HEK293 (cell line): ENCODE data around the gene SPTBN1.
A peak's percentile ranks its signal among the peaks of the same experiment; 100 is the strongest.

Experiments used
- CTCF ChIA-PET: fragments of 350-600 bp; formaldehyde crosslinking; extraction: SDS; loops from one replicate; lab custom pipeline; 2021; ENCODE audit warnings: antibody characterized with exemption; lab: Yijun Ruan, JAX
- POLR2A ChIA-PET: fragments of 300-600 bp; formaldehyde crosslinking; extraction: SDS; loops from one replicate; lab custom pipeline; 2020; ENCODE audit warnings: antibody characterized with exemption, inconsistent platforms; lab: Yijun Ruan, JAX
- H3K27ac ChIP-seq: fragments of 200-500 bp; sonication (Bioruptor generic); 2 replicates; pipeline ENCODE4 v1.5.1; 2014; ENCODE audit warnings: low read depth, low read length, control low read depth, inconsistent platforms; ENCODE audit errors: extremely low read depth
- H3K36me3 ChIP-seq, 2 experiments: fragments of 200-500 bp in 1 of 2; sonication (Bioruptor generic) in 1 of 2; 1 replicate in 1 of 2; 2 replicates in 1 of 2; pipeline ENCODE4 v1.5.1; 2014 to 2017; ENCODE audit warnings: inconsistent platforms in 2 of 2, low read length in 2 of 2; ENCODE audit not compliant: control insufficient read depth in 2 of 2, insufficient read depth in 1 of 2
- H3K4me1 ChIP-seq: fragments of 200-500 bp; sonication (Bioruptor generic); 2 replicates; pipeline ENCODE4 v1.5.1; 2014; ENCODE audit warnings: mild to moderate bottlenecking, low read length, inconsistent platforms; ENCODE audit not compliant: control insufficient read depth, insufficient read depth
- H3K4me3 ChIP-seq: 2 replicates; pipeline ENCODE4 v1.5.1; 2011; ENCODE audit warnings: low read depth, mild to moderate bottlenecking, control low read depth, low read length, moderate library complexity
- H3K9me3 ChIP-seq: fragments of 200-500 bp; sonication (Bioruptor generic); 2 replicates; pipeline ENCODE4 v1.5.1; 2014; ENCODE audit warnings: low read depth, low read length, inconsistent platforms; ENCODE audit not compliant: control insufficient read depth, insufficient read depth
- EGR2 ChIP-seq: fragments of 450-650 bp; formaldehyde crosslinking; IDR thresholded peaks from 2 replicates; pipeline ENCODE4 v1.5.1; 2016; ENCODE audit warnings: low read depth, missing biosample characterization, missing genetic modification characterization
- MYNN ChIP-seq: fragments of 450-650 bp; formaldehyde crosslinking; IDR thresholded peaks from 2 replicates; pipeline ENCODE4 v1.5.1; 2016; ENCODE audit warnings: missing biosample characterization, missing genetic modification characterization, borderline replicate concordance
- ZFHX2 ChIP-seq: fragments of 450-650 bp; formaldehyde crosslinking; conservative IDR thresholded peaks from 2 replicates; pipeline ENCODE4 v1.5.1; 2016; ENCODE audit warnings: missing biosample characterization, missing genetic modification characterization
- ZNF16 ChIP-seq: fragments of 450-650 bp; formaldehyde crosslinking; IDR thresholded peaks from 2 replicates; pipeline ENCODE4 v1.5.1; 2016; ENCODE audit warnings: low read depth, missing biosample characterization, missing genetic modification characterization
- ZNF175 ChIP-seq: fragments of 450-650 bp; formaldehyde crosslinking; IDR thresholded peaks from 2 replicates; pipeline ENCODE4 v1.5.1; 2016; ENCODE audit warnings: missing biosample characterization, missing genetic modification characterization
- ZNF24 ChIP-seq: fragments of 450-650 bp; formaldehyde crosslinking; IDR thresholded peaks from 2 replicates; pipeline ENCODE4 v1.5.1; 2016; ENCODE audit warnings: missing biosample characterization, missing genetic modification characterization
- ZNF302 ChIP-seq: fragments of 450-650 bp; formaldehyde crosslinking; IDR thresholded peaks from 2 replicates; pipeline ENCODE4 v1.5.1; 2016; ENCODE audit warnings: missing biosample characterization, missing genetic modification characterization, low read depth
- ZNF341 ChIP-seq: fragments of 450-650 bp; formaldehyde crosslinking; IDR thresholded peaks from 2 replicates; pipeline ENCODE4; 2016; ENCODE audit warnings: low read depth, missing biosample characterization, missing genetic modification characterization
- ZNF514 ChIP-seq: fragments of 450-650 bp; formaldehyde crosslinking; IDR thresholded peaks from 2 replicates; pipeline ENCODE4 v1.5.1; 2016; ENCODE audit warnings: missing biosample characterization, missing genetic modification characterization
- ZNF529 ChIP-seq: fragments of 450-650 bp; formaldehyde crosslinking; IDR thresholded peaks from 2 replicates; pipeline ENCODE4 v1.5.1; 2017; ENCODE audit warnings: missing genetic modification characterization, missing biosample characterization; ENCODE audit not compliant: insufficient replicate concordance
- ZNF596 ChIP-seq: fragments of 450-650 bp; IDR thresholded peaks from 2 replicates; pipeline ENCODE4 v1.5.0; 2018; ENCODE audit warnings: missing biosample characterization, mild to moderate bottlenecking, missing genetic modification characterization, moderate library complexity
- ZNF600 ChIP-seq: fragments of 450-650 bp; formaldehyde crosslinking; IDR thresholded peaks from 2 replicates; pipeline ENCODE4 v1.5.1; 2016; ENCODE audit warnings: missing biosample characterization, missing genetic modification characterization
- ZNF629 ChIP-seq: fragments of 450-650 bp; formaldehyde crosslinking; IDR thresholded peaks from 2 replicates; pipeline ENCODE4 v1.5.1; 2017; ENCODE audit warnings: missing biosample characterization, missing genetic modification characterization
- ZNF670 ChIP-seq: fragments of 450-650 bp; formaldehyde crosslinking; IDR thresholded peaks from 2 replicates; pipeline ENCODE4 v1.5.1; 2016; ENCODE audit warnings: missing biosample characterization, missing genetic modification characterization, low read depth
- ZNF747 ChIP-seq: fragments of 450-650 bp; formaldehyde crosslinking; IDR thresholded peaks from 2 replicates; pipeline ENCODE4 v1.5.1; 2016; ENCODE audit warnings: missing biosample characterization, missing genetic modification characterization
- ZSCAN30 ChIP-seq: fragments of 450-650 bp; IDR thresholded peaks from 2 replicates; pipeline ENCODE4 v1.5.1; 2018; ENCODE audit warnings: missing biosample characterization, mild to moderate bottlenecking, missing genetic modification characterization, moderate library complexity
- TF ChIP-seq, protein P1 (sequence below): fragments of 450-650 bp; formaldehyde crosslinking; conservative IDR thresholded peaks from 2 replicates; pipeline ENCODE4 v1.5.1; 2016; ENCODE audit warnings: low read depth, missing biosample characterization, missing genetic modification characterization
- TF ChIP-seq, protein P2 (sequence below): fragments of 450-650 bp; formaldehyde crosslinking; IDR thresholded peaks from 2 replicates; pipeline ENCODE4 v1.5.1; 2017; ENCODE audit warnings: missing biosample characterization, missing genetic modification characterization
- TF ChIP-seq, protein P3 (sequence below): fragments of 450-650 bp; formaldehyde crosslinking; IDR thresholded peaks from 2 replicates; pipeline ENCODE4 v1.5.1; 2016; ENCODE audit warnings: missing biosample characterization, missing genetic modification characterization, borderline replicate concordance
- TF ChIP-seq, protein P4 (sequence below): fragments of 450-650 bp; formaldehyde crosslinking; IDR thresholded peaks from 2 replicates; pipeline ENCODE4 v1.5.1; 2016; ENCODE audit warnings: missing biosample characterization, missing genetic modification characterization

Gene SPTBN1

DNA sequence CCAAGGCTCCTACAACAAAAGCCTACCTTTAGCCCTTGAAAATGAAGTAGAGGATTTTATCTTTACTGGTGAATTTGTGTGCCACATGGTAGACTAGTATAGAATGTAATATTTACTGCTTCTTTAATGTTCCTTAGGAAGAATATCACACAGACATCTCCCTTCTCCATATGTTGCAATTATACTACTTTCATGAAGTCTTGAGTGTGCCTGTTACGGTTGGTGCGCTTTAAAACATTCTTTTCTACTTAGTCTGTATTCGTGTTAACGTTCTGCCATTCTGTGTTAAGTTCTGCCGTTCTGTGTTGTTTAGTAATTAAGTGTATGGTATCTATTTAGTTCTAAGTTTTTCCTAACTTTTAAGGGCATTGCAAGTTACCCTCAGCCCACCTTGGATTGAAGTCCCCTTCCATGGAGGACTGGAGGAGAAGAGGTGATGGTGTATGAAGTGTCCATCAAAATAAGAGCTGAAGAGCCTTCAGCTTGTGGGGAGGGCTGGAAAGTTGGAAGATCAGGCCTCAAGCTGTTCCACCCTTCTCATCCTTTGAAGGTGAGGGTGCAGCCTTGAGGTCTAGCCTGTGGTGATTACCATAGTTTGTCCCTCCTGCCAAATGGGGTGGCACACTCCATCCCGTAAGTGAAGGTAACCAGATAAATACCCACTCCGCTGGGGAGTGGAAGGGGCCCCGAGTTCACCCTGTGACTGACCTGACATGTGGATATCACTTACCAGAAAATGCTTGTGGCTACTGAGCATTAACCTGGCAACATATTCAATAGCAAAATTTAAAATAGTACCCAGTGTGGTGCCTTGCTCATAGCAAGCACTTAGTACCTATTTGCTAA, 131.3 kb downstream of the SPTBN1 start:
- ChIA-PET POLR2A (no interaction called here), CTCF (interaction anchor here (1.2 kb wide), 1 partner anchor 16 kb away, joined by 3 read pairs; no protein-coding TSS in a partner anchor)
- H3K9me3 ChIP-seq: no peaks in the 10 kb centered on the region
- no peak overlapping the region for H3K27ac ChIP-seq
- TF ChIP-seq ZNF670: no peak
- TF ChIP-seq, protein P1, sequence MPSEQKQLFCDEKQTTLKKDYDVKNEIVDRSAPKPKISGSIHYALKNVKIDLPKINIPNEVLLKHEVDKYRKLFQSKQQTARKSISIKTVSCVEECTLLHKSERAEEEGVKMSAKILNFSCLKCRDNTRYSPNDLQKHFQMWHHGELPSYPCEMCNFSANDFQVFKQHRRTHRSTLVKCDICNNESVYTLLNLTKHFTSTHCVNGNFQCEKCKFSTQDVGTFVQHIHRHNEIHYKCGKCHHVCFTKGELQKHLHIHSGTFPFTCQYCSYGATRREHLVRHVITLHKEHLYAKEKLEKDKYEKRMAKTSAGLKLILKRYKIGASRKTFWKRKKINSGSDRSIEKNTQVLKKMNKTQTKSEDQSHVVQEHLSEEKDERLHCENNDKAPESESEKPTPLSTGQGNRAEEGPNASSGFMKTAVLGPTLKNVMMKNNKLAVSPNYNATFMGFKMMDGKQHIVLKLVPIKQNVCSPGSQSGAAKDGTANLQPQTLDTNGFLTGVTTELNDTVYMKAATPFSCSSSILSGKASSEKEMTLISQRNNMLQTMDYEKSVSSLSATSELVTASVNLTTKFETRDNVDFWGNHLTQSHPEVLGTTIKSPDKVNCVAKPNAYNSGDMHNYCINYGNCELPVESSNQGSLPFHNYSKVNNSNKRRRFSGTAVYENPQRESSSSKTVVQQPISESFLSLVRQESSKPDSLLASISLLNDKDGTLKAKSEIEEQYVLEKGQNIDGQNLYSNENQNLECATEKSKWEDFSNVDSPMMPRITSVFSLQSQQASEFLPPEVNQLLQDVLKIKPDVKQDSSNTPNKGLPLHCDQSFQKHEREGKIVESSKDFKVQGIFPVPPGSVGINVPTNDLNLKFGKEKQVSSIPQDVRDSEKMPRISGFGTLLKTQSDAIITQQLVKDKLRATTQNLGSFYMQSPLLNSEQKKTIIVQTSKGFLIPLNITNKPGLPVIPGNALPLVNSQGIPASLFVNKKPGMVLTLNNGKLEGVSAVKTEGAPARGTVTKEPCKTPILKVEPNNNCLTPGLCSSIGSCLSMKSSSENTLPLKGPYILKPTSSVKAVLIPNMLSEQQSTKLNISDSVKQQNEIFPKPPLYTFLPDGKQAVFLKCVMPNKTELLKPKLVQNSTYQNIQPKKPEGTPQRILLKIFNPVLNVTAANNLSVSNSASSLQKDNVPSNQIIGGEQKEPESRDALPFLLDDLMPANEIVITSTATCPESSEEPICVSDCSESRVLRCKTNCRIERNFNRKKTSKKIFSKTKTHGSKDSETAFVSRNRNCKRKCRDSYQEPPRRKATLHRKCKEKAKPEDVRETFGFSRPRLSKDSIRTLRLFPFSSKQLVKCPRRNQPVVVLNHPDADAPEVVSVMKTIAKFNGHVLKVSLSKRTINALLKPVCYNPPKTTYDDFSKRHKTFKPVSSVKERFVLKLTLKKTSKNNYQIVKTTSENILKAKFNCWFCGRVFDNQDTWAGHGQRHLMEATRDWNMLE: no peak
- TF ChIP-seq ZNF175 (tag by site-specific recombination): no peak
- no peak for TF ChIP-seq ZNF747 (tag by site-specific recombination)
- TF ChIP-seq, protein P2, sequence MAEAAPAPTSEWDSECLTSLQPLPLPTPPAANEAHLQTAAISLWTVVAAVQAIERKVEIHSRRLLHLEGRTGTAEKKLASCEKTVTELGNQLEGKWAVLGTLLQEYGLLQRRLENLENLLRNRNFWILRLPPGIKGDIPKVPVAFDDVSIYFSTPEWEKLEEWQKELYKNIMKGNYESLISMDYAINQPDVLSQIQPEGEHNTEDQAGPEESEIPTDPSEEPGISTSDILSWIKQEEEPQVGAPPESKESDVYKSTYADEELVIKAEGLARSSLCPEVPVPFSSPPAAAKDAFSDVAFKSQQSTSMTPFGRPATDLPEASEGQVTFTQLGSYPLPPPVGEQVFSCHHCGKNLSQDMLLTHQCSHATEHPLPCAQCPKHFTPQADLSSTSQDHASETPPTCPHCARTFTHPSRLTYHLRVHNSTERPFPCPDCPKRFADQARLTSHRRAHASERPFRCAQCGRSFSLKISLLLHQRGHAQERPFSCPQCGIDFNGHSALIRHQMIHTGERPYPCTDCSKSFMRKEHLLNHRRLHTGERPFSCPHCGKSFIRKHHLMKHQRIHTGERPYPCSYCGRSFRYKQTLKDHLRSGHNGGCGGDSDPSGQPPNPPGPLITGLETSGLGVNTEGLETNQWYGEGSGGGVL (tag by site-specific recombination): no peak
- no peak for TF ChIP-seq ZNF514
- no peak for TF ChIP-seq ZNF24 (tag by site-specific recombination)
- TF ChIP-seq MYNN: peak; percentile 48; the same call in 1 of the 2 replicates
- TF ChIP-seq ZNF302 (tag by site-specific recombination): no peak
- peak; percentile 31; the same call in 1 of the 2 replicates for TF ChIP-seq ZNF341
- 0 out of 2 replicates have a peak, but pooled peaks have one; percentile 44 for TF ChIP-seq ZNF600 (tag by site-specific recombination)
- TF ChIP-seq ZNF629 (tag by site-specific recombination): no peak
- peaks cover 42% of the 10 kb centered on the region for H3K4me1 ChIP-seq
- no peak overlapping the region for H3K4me3 ChIP-seq
- no peaks in the 10 kb centered on the region; a peak in 1 of 3 replicates for H3K36me3 ChIP-seq

DNA sequence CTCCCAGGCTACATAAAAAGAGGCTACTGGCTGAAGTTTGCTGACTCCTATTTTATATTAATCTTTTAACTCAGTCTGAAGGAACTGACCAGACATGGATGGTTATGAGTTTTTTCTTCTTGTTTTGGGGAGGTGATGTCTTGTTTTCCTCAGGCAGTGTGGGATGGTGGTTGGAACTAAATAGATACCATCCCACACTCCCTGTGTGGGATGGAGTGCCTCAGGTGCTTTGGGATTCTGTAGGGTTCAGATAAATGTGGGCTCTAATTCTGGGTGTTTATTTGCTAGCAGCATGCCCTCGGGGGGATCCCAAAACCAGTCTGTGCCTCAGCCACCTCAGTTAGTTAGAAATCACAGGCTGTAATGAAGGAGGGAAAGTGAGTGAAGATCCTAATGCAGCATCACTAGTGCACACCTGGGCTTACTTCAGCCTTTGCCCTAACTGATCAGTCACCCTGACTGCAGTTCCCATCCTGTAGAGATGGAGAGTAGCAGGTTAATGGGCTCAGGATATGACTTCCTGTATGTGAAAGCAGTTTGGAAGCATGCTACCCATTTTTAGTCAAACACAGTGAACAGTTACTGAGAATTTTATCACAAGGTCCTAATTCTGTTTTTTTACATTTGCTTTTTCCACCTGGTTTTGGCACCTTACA, 132.2 kb downstream of the SPTBN1 start:
- no peak for TF ChIP-seq ZNF529
- no peak for TF ChIP-seq ZSCAN30 (tag by site-specific recombination)
- peak; percentile 58; the same call in 1 of the 2 replicates for TF ChIP-seq EGR2 (tag by site-specific recombination)
- TF ChIP-seq ZNF16 (tag by site-specific recombination): no peak
- TF ChIP-seq ZFHX2 (tag by site-specific recombination): peak; percentile 54
- TF ChIP-seq, protein P3, sequence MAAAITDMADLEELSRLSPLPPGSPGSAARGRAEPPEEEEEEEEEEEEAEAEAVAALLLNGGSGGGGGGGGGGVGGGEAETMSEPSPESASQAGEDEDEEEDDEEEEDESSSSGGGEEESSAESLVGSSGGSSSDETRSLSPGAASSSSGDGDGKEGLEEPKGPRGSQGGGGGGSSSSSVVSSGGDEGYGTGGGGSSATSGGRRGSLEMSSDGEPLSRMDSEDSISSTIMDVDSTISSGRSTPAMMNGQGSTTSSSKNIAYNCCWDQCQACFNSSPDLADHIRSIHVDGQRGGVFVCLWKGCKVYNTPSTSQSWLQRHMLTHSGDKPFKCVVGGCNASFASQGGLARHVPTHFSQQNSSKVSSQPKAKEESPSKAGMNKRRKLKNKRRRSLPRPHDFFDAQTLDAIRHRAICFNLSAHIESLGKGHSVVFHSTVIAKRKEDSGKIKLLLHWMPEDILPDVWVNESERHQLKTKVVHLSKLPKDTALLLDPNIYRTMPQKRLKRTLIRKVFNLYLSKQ: no peak
- TF ChIP-seq, protein P4, sequence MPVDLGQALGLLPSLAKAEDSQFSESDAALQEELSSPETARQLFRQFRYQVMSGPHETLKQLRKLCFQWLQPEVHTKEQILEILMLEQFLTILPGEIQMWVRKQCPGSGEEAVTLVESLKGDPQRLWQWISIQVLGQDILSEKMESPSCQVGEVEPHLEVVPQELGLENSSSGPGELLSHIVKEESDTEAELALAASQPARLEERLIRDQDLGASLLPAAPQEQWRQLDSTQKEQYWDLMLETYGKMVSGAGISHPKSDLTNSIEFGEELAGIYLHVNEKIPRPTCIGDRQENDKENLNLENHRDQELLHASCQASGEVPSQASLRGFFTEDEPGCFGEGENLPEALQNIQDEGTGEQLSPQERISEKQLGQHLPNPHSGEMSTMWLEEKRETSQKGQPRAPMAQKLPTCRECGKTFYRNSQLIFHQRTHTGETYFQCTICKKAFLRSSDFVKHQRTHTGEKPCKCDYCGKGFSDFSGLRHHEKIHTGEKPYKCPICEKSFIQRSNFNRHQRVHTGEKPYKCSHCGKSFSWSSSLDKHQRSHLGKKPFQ: no peak
- no peak for TF ChIP-seq ZNF596 (tag by site-specific recombination)
- ChIA-PET POLR2A (no interaction called here), CTCF (no interaction called here)
- Histone ChIP-seq H3K9me3 (no peaks in the 10 kb centered on the region), H3K27ac (no peak overlapping the region), H3K4me1 (peaks cover 42% of the 10 kb centered on the region), H3K4me3 (no peak overlapping the region), H3K36me3 (no peaks in the 10 kb centered on the region; a peak in 1 of 3 replicates)
